ENCODE results near the gene ENDOD1.

Gene ENDOD1

GRCh38 chr11:95078526-95078925 lies 11.1 kb upstream of the ENDOD1 start:
- DNase-seq = no peak

GRCh38 chr11:95081010-95081409 lies 8.6 kb upstream of the ENDOD1 start:
- DNase-seq = no peak

- DNase-seq = no peak
These were observed 8.2 kb upstream of the ENDOD1 start for GRCh38 chr11:95081412-95081811.

- DNase-seq = no peak
These were observed 7.1 kb upstream of the ENDOD1 start for GRCh38 chr11:95082576-95083001.

- DNase-seq = peak; percentile 78
These were observed 5.1 kb upstream of the ENDOD1 start for GRCh38 chr11:95084509-95084908.

GRCh38 chr11:95085117-95085816 lies 4.4 kb upstream of the ENDOD1 start:
- DNase-seq = no peak

- DNase-seq = no peak
These were observed 3.5 kb upstream of the ENDOD1 start for GRCh38 chr11:95086151-95086550.

GRCh38 chr11:95086836-95087570 lies 2.6 kb upstream of the ENDOD1 start:
- DNase-seq = no peak

GRCh38 chr11:95088946-95089619 lies 563 bp upstream of the ENDOD1 start:
- DNase-seq = peak; percentile 64

- no peak for DNase-seq
These were observed 2.1 kb downstream of the ENDOD1 start for GRCh38 chr11:95091663-95092180.

- peak; percentile 66 for DNase-seq
These were observed 3.1 kb downstream of the ENDOD1 start for GRCh38 chr11:95092549-95093324.

- DNase-seq = no peak
These were observed 3.9 kb downstream of the ENDOD1 start for GRCh38 chr11:95093548-95093947.

- DNase-seq = no peak
These were observed 6.4 kb downstream of the ENDOD1 start for GRCh38 chr11:95095858-95096587.

GRCh38 chr11:95097209-95097608 lies 7.6 kb downstream of the ENDOD1 start:
- no peak for DNase-seq

GRCh38 chr11:95098826-95099225 lies 9.2 kb downstream of the ENDOD1 start:
- no peak for DNase-seq

- no peak for DNase-seq
These were observed 10.6 kb downstream of the ENDOD1 start for GRCh38 chr11:95100191-95100648.

- DNase-seq = no peak
These were observed 11.3 kb downstream of the ENDOD1 start for GRCh38 chr11:95100856-95101507.

GRCh38 chr11:95101935-95102334 lies 12.3 kb downstream of the ENDOD1 start:
- no peak for DNase-seq

GRCh38 chr11:95102733-95103132 lies 13.1 kb downstream of the ENDOD1 start:
- DNase-seq = no peak

GRCh38 chr11:95103701-95104100 lies 14.1 kb downstream of the ENDOD1 start:
- DNase-seq = no peak

GRCh38 chr11:95104121-95104830 lies 14.6 kb downstream of the ENDOD1 start:
- no peak for DNase-seq
